ENCODE measurements around the gene WDFY2. TPM values are rescaled to one million over a fixed set of nuclear protein-coding genes. Genes with fewer than 3 reads are reported as not detected.

WDFY2 gene
- total RNA-seq, 1 experiment from 2014 or later, result 45.5 TPM

GRCh38 chr13:51797664-51798488 lies 213.6 kb downstream of the WDFY2 start:
- ChIA-PET POLR2A (ENCODE audit: low non-redundant PET) (interaction anchor here (0.5 to 0.6 kb wide), 2 partner anchors 107 to 353 kb away, joined by 4 to 8 read pairs; no protein-coding TSS in a partner anchor), CTCF (interaction anchor here (0.6 to 1.5 kb wide), 7 partner anchors 12 to 672 kb away, joined by 3 to 10 read pairs (median 4); no protein-coding TSS in a partner anchor)
- no peaks in the 10 kb centered on the region for H3K9me3 ChIP-seq (ENCODE audit: low read depth, low read length, poor library complexity, severe bottlenecking)
- peak; percentile 63 for DNase-seq (ENCODE audit: low spot score)
- intact Hi-C loops (cut with micrococcal nuclease; ENCODE audit: unreplicated experiment), result loop anchor here (5.0 to 10.0 kb wide), 3 partner anchors 293 to 571 kb away; no protein-coding TSS in a partner anchor
- peaks cover 13% of the 10 kb centered on the region for H3K4me1 ChIP-seq (ENCODE audit: insufficient read depth, low read length, poor library complexity, severe bottlenecking)
- no peak for TF ChIP-seq EZH2 (IDR thresholded peaks at IDR 0.05; ENCODE audit: borderline replicate concordance, low read depth, low read length, poor library complexity, severe bottlenecking)
- TF ChIP-seq CTCF (conservative IDR thresholded peaks at IDR 0.05; ENCODE audit: low read depth, low read length), result peak; percentile 58
- H3K27ac ChIP-seq (ENCODE audit: low read depth, low read length, poor library complexity, severe bottlenecking), result no peak overlapping the region
- H3K27me3 ChIP-seq (replicated peaks; ENCODE audit: insufficient read depth, low read depth, low read length, poor library complexity), result no peaks in the 10 kb centered on the region
- BruUV-seq (replicated peaks), result no TSS peak
- H3K4me3 ChIP-seq (ENCODE audit: low read depth, low read length, poor library complexity, severe bottlenecking), result no peak overlapping the region
- H3K36me3 ChIP-seq (ENCODE audit: insufficient read depth, low read length, poor library complexity, severe bottlenecking), result no peaks in the 10 kb centered on the region

- Histone ChIP-seq H3K4me3 (ENCODE audit: low read depth, low read length, poor library complexity, severe bottlenecking) (no peak overlapping the region), H3K9me3 (ENCODE audit: low read depth, low read length, poor library complexity, severe bottlenecking) (no peaks in the 10 kb centered on the region), H3K27me3 (replicated peaks; ENCODE audit: insufficient read depth, low read depth, low read length, poor library complexity) (no peaks in the 10 kb centered on the region), H3K27ac (ENCODE audit: low read depth, low read length, poor library complexity, severe bottlenecking) (no peak overlapping the region), H3K4me1 (ENCODE audit: insufficient read depth, low read length, poor library complexity, severe bottlenecking) (peaks cover 20% of the 10 kb centered on the region), H3K36me3 (ENCODE audit: insufficient read depth, low read length, poor library complexity, severe bottlenecking) (no peaks in the 10 kb centered on the region)
- no peak for DNase-seq (ENCODE audit: low spot score)
- CTCF ChIA-PET, result no interaction called here
- POLR2A ChIA-PET (ENCODE audit: low non-redundant PET), result interaction anchor here (1.0 kb wide), 1 partner anchor 346 kb away, joined by 3 read pairs; no protein-coding TSS in a partner anchor
- intact Hi-C loops (cut with micrococcal nuclease; ENCODE audit: unreplicated experiment), result loop anchor here (5.0 to 10.0 kb wide), 3 partner anchors 294 to 572 kb away; no protein-coding TSS in a partner anchor
- TF ChIP-seq CTCF (conservative IDR thresholded peaks at IDR 0.05; ENCODE audit: low read depth, low read length), result no peak
- TF ChIP-seq EZH2 (IDR thresholded peaks at IDR 0.05; ENCODE audit: borderline replicate concordance, low read depth, low read length, poor library complexity, severe bottlenecking), result no peak
- no TSS peak for BruUV-seq (replicated peaks)
These were observed 215.0 kb downstream of the WDFY2 start for GRCh38 chr13:51799261-51799660.

- no peak for DNase-seq (ENCODE audit: low spot score)
- no peak overlapping the region for H3K27ac ChIP-seq (ENCODE audit: low read depth, low read length, poor library complexity, severe bottlenecking)
- ChIA-PET CTCF (interaction anchor here (1.3 kb wide), 1 partner anchor 366 kb away, joined by 4 read pairs; no protein-coding TSS in a partner anchor), POLR2A (ENCODE audit: low non-redundant PET) (no interaction called here)
- H3K27me3 ChIP-seq (replicated peaks; ENCODE audit: insufficient read depth, low read depth, low read length, poor library complexity), result no peaks in the 10 kb centered on the region
- no peak overlapping the region for H3K4me3 ChIP-seq (ENCODE audit: low read depth, low read length, poor library complexity, severe bottlenecking)
- H3K4me1 ChIP-seq (ENCODE audit: insufficient read depth, low read length, poor library complexity, severe bottlenecking), result peaks cover 27% of the 10 kb centered on the region
- intact Hi-C loops (cut with micrococcal nuclease; ENCODE audit: unreplicated experiment), result loop anchor here (10.0 kb wide), 1 partner anchor 656 kb away; no protein-coding TSS in a partner anchor
- no peaks in the 10 kb centered on the region for H3K36me3 ChIP-seq (ENCODE audit: insufficient read depth, low read length, poor library complexity, severe bottlenecking)
- TF ChIP-seq EZH2 (IDR thresholded peaks at IDR 0.05; ENCODE audit: borderline replicate concordance, low read depth, low read length, poor library complexity, severe bottlenecking) (no peak), CTCF (conservative IDR thresholded peaks at IDR 0.05; ENCODE audit: low read depth, low read length) (no peak)
- H3K9me3 ChIP-seq (ENCODE audit: low read depth, low read length, poor library complexity, severe bottlenecking), result no peaks in the 10 kb centered on the region
- BruUV-seq (replicated peaks), result no TSS peak
These were observed 216.2 kb downstream of the WDFY2 start for GRCh38 chr13:51800486-51800885.
